ENCODE data around the gene RNF133.

RNF133 gene, protein sequence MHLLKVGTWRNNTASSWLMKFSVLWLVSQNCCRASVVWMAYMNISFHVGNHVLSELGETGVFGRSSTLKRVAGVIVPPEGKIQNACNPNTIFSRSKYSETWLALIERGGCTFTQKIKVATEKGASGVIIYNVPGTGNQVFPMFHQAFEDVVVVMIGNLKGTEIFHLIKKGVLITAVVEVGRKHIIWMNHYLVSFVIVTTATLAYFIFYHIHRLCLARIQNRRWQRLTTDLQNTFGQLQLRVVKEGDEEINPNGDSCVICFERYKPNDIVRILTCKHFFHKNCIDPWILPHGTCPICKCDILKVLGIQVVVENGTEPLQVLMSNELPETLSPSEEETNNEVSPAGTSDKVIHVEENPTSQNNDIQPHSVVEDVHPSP

DNA sequence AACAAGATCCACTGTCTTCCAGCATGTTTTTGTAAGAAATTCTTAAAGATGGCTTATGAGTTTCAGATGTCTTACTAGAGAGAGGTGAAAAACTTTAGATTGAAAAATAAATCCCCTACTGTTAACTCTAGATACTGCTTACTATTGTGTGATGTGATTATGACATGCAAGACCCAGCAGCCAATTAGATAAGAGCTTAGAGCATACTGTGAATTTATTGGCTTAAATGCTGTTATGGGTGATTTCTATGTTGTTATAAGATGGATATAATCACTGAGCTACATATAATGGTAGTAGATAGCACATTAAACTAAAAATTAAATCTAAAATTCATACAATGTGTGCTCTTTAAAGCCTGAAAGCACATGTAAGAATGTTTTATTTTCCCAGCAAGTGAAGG is at the start of gene RNF133:
TSS of gene RNF133 (minus strand) at position 101 of the 400 bp plus-strand sequence. CDS start 199 bp downstream, outside the sequence.
- no peak for DNase-seq

DNA sequence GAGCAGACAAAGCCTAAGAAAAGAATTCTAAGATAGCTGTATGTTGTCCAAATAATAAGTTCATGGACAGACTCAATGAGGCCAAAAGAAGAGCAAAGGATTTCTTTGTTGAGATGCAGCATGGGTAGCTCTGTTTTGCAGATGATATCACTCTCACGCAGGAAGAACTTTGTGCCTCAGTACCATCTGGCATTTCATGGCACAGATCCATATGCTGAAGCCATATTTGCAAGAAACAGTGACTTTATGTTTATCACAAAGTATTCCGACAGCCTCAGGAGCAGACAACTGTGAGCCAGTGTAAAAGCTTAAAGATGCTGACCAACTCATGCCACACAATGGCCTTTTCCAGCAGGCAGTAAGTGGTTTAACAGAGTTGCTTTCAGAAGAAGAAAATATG is 49.3 kb upstream of the RNF133 start:
- DNase-seq = no peak

DNA sequence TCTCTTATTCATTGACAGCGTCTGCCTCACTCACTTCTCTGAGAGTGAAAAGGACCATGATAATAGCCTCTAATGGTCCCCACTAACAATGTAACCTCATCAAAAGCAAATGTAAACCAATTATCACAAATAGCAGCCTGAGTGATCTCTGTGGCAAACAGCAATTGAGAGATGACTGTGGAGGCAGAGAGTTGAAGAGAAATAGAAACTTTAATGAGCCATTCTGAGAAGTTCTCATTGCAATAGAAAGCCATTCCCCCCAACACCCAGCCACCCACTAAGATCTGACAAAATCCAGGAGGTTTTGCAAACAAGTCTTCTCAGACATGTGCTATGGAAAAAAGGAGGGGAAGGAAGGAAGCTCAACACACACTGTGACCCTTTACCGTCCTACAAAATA is 48.0 kb upstream of the RNF133 start:
- DNase-seq = no peak

DNA sequence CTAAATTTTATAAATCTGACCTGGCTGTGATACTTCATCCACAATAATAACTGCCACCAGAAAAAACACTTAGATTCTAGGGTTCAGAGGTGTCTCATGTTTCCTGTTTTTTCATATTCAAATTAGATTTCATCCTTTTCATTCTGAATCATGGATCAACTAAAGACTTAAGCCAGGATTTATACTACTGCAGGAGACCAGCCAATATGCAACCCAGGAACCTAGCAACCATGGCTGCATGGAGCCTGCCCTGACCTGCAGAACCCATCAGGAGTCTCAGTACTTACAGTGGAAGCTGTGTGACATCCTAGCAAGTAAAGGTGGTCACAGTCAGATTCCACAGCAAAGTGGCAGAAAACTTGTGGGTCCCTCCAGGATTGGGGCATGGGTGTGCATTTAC is 44.3 kb upstream of the RNF133 start:
- no peak for DNase-seq

DNA sequence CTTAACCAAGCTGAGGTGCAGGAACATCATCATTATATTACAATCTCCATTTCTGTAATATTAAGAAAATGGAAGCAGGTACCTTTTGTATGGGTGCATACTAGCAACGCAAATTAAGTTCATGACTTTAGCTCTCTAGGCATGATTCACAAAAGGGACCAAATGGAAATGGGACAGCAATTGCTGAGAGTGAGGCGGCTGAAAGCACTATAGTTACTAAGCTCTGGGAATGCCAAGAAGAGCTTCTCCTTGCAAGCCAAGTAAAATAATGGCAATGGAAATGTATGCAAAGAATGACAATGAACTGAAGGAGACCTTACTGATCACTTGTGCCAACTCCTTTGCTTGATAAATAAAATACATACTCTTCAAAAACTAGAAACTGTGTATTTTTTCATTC is 40.0 kb upstream of the RNF133 start:
- DNase-seq = no peak

DNA sequence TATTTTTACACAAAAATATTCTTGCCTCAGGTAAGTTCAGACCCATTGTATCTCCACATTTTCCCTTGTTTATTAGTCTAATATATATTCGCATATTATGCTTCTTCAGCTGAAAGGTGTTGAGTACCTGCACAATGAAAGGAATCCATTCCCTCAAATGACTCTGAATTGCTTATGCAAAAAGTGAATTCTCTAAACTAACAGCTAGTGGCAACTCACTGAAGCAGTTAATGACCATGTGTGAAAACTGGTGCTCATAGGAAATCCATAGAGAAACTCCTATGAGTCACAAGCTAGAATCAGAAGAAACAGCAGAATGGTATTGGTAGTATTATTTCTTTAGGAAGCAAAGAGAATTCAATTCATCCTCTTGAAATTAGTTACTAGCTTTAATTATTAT is 37.3 kb upstream of the RNF133 start:
- DNase-seq = no peak

DNA sequence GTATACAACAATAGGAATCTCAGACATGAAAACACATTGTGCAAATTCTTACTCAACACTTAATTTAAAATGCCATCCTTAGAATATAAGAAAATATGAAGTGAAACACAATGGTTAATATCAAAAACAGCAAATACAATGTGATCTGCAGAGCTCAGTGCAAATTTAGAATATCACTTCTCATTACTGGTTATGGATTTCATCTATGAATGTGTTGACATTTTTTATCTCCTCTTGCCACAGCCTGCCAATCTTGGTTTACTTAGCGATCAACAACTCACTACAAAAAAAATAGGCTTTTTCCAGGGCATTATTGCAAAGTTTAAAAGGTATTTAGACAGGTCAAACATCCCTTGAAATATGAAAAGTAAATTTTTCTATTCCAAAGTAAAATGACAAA is 28.8 kb upstream of the RNF133 start:
- DNase-seq = no peak

DNA sequence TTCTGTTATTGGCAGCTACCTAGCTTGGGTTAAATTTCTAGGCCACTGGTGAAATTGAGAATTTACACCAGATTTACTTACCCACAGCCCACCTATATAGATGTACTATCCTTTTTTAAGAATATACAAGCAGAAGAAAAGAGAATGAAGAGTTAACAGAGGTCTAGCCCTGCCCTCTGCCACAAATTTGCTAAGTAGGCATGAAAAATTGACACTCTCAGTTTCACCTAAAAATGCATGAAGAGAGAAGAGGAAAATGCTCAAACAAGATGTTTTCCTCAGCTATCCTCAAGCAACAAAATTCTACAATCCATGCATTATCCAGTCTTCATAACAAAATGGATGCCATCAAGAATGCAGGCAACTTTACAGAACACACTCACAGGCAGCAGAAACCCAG is 28.4 kb upstream of the RNF133 start:
- DNase-seq = no peak

DNA sequence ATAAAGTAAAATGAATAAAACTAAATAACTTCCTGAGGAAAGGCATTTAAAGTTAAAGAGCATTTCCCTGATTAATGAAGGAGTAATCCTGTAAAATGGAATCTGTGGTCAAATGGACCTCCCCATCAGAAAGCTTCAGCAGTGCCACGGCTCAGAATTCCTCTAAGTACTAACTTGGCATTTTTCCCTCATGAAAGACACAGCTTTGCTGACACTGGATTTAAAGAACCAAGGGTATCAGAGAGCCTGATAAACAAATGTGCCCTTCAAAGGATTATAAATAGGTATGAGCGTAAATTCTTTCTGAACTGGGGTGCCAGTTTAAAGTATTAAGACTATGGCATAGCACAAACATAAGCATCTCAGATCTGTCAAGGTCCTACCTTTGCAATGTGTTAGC is 28.0 kb upstream of the RNF133 start:
- DNase-seq = no peak

DNA sequence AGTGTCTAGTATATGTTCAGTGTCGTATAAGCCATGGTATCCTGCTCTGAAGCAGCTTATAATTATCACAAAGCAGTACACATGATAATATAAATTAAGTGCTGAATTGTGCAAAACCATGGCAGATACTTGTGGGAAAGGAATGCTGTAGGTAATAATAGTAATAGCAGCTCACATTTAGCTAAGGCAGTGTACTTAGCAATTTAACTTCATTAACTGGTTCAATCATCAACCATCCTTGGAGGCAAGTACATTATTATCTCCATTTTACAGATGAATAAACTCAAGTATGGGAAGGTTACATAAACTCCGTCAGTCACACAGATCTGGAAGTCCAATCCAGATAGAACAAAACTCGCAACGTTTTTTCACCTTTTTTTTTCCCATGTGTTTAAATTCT is 25.4 kb upstream of the RNF133 start:
- no peak for DNase-seq

DNA sequence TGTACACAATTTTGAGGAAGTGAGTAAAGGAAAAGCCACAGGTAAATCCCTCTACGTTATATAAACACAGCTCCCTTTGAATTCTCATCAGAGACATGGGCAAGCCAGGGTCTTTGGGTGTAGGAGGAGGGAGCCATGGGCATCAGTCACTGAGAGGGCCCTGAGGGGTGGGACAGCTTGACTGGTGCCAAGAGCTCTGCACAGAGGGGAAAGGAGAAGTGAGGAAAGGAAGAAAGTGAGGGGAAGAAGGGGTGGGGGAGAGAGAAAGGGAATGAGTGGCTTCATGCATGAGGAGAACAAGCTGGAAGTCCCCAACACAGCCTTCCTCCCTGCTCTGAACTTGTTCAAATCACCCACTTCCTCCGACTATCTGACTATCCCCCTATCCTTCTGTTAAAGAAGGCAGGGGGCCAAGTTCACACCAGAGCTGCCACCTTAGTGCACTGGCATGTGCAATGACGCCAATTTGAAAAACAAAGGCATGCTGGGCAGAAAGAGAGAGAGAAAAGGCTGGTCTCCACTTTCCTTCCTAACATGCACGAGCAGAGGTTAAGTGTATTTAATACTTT is 20.2 kb upstream of the RNF133 start:
- no peak for DNase-seq

DNA sequence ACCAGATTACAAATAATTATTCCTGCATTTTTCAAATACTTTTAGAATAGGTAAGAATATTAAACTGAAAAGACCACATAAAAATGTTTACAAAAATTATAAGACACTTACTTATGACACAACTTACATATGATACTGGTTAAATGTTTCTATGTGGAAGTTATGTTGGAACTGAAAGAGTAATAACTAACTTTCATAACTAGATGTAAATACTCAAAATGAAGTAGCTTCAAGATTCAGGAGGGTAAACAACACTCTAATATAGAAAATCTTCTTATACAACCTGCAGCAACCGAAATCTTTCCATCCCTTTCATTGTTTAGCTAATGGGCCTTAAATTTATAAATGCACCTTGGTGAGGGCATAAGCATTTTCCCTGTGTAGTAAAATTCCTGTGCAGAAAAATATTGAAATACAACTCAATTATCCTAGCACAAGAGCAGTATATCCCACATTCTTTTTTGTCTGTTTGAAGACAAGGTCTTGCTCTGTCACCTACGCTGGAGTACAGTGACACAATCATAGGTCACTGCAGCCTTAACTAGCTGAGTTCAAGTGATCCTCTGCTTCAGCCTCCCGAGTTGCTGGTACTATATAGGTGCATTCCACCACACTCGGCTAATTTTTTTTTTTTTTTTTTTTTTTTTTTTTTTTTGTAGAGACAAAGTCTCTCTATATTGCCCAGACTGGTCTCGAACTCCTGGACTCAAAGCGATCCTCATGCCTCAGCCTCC is 18.6 kb upstream of the RNF133 start:
- no peak for DNase-seq

DNA sequence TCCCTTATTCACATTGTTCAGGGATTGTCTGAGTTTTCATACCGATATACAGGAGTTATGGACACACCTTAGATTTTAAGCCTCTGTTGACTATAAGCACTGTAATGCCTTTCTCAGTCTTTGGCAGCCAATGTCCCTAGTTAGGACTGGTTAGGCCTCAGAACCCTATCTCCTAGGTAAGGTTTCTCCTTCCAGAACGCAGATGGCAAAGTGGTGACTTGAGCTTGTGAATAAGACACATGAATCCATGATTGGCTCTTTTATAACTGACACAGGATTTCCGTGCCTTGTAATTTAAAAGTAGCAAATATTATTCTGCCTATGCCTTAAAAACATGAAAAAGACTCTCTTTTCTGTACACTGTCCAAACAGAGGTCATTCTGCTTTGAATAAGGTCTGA is 16.3 kb upstream of the RNF133 start:
- no peak for DNase-seq

DNA sequence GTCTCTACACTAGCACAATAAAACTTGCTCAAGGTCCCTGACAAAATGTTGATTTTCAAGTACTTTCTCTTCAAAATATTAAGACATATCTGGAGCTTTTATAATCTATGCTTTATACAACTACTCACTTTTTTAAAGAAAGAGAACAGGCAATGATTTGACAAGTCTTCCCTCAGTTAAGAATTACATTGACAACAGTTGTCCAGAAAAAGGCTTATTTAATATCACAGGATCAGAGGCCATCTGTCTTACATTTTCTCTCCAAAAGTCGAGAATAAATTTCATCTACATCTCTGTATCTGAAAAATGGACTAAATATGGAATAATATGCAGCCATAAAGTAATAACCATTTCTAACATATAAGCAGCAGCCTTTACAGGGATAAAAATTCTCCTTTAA is 12.0 kb upstream of the RNF133 start:
- no peak for DNase-seq

DNA sequence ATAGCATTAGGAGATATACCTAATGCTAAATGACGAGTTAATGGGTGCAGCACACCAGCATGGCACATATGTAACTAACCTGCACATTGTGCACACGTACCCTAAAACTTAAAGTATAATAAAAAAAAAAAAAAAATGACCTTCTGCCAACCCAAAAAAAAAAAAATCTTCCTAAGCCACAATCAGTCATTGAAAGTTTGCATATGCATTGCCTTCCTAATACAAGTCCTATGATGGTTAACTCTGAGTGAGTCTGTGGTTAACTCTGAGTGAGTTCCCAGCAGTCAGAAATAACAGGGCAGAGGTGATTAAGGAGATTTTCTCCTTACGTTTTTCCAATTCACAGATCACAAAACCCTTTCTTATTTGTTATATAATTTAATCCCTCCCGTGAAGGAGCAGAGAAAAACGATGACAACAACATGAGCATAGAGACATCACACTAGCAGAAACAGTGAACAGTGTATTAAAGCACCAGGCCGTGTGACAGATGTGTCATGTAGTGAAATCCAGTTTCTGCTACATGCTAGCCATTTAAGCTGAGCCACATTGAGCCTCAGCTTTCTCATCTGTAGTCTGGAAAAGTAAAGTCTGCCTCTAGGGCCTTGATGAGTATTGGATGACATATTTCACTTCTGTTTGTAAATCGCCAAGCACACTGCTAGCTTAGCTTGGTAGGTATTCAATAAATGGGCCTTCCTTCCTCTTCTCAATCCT is 11.2 kb upstream of the RNF133 start:
- DNase-seq = no peak

DNA sequence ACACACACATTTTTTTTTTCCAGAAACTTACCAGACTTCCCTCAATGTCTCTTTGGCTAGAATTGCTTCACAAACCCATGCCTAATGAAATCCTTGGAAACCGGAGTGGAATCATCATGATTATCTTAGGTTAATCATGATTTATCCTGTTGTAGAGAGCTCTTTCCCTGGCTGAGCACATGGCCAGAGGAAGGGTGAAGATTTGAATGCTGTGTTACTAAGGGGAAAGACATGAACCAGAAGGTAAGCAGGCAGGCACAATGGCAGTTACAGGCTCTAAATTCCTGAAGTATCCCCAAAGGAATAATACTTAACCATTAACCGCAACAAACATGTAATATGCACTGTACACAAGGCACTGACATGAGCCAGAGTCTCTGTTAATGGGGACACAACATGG is 7.9 kb upstream of the RNF133 start:
- DNase-seq = no peak

DNA sequence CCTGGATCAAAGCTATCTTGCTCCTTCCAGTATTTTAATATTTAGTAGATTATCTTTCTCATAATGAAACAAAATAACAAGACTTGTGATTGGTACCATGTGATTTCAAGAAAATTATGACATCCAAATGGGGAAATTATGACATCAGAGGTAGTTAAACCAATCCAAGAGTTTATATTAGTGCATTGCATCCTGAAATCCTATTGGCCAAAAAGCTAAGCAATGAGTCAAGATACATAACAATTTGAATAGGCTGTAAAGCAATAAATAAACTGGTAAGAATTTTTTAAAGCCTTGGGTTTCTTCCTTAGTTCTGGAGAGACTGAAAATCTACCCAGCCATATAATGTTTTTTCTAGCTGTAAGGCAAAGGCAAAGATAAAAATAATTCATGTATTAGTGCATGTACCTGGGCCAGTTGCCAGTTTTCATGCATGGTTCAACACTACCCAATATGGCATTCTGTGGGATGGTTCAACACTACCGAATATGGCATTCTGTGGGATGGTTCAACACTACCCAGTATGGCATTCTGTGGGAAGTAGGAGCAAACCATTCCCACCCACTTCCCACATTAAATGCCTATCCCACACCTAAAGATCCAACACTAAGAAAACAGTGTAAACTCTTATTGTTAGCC is 4.1 kb upstream of the RNF133 start, which contains the start of gene RNF148:
TSS of gene RNF148 (minus strand) at position 51 of the 639 bp plus-strand sequence. CDS start 172 bp downstream, outside the sequence.
- no peak for DNase-seq

DNA sequence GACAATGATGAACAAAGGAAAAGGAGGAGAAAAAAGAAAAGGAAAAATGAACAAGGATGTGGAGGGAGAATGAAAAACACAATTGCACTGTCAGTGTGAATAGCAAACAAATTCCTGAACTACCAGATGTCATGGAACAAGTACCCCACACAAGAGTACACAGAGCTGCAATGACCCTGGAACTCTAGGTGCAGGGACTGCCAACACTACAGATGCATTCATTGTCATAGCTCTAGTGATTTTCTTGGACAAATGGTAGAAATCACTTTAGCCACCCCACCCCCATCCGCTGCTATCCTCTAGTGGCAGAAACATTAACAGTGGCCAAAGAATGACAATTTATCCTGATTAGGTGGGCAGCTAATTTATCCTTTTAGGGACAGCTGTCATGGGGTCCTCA is 3.1 kb downstream of the RNF133 start:
- DNase-seq = no peak

DNA sequence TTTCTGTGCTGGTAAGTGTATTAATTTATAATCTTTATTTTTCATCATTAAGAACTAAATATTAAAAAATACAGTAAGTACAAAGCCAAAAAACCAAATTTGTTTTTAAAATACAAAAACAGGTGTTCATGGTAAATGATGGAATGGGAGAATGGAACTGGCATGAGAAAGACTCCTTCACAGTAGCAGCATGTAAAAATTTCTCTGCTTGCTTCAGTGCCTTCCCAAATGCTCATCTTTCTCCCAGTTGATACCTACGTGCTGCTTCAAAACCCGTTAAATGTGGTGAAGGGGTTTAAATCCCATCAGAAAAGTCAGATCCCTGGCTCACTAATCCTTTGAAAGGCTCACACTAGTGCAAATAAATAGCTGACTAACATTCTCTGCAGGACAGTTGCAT is 4.2 kb downstream of the RNF133 start:
- DNase-seq = no peak

DNA sequence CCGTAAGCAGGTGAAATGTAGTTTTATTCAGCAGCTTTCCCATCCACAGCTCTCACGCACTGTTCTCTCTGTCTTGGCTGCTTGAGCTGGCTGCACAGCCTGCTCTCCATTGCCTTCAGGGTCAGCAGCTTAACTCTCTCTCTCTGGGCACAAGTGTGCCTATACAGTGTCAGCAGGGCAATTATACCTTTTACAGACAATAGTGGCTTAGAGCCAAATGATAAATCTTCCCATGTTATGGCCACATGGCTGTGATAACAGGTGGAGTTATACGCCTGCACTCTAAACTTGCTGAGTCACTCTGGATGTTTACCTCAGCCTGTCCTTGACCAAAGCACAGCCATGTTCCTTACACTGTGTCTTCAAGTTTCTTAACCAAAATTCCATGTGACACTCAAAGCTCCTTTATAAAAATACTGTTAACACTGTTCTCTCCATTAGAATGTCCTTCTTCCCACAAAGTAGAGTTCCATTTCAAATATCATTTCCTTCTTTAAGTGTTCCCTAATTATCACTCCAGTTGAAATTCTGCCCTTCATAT is 6.1 kb downstream of the RNF133 start:
- DNase-seq = no peak

DNA sequence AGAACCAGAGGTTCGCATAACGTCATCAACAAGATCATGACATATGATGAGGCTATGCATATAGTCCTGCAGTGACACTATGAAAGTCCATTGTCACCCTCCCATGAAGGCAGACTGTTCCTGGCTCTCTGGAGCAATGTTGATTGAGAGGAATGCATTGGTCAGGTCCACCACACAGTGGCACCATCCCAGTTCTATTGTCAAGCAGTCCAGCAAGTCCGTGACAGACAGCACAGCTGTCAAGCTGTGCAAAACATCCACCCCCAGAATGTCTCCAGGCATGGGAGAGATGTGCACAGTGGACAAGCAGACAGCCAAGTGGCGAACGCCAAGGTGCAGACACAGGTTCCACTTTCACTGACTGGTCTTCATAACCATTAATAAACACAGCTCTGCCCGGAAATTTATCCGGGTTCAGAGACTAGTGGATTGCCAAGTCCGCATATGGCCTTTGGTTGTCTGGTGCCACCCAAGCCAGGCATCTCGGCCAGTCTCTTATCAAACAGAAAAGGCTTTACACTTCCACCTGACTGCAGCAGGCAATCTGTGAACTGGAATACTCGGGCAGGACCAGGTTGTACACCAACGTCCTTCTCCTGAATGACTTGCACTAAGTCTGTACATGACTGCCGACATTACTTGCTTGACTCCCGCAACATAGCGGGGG is 7.2 kb downstream of the RNF133 start:
- DNase-seq = no peak
